HG03103 (cell line): ENCODE results near the gene KLRK1.
"Not testable (repeated sequence)": the region's sequence is repeated elsewhere in the genome, so short reads cannot be mapped to it uniquely, and the experiment has no call there.

Source experiments
- ATAC-seq: cut with Tn5 transposase; IDR thresholded peaks from one replicate; pipeline ENCODE4 v1.9.1; 2021; ENCODE audit warnings: low read depth; ENCODE audit not compliant: unreplicated experiment

KLRK1 gene

DNA sequence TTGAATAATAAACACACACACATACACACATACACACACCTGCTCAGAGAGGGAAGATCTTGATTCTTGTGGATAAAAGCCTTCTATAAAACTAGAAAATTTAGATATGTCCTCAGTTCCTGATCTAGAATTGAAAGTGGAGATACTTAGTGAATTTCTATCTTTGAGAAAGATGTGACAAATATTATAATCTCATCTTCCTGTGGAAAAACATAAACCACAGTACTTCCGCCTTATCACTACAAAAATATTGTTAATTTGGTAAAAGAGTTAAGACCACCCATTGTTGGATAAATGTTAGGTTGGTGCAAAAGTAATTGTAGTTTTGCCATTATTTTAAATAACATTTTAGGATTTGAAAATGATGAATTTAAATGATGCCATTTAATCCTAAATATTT, at the start of gene KLRK1:
Gene KLRK1, minus strand, starts transcription at position 138 of the 400 bp plus-strand sequence. CDS start 1,231 bp downstream, outside the sequence.
- ATAC-seq, result no peak

DNA sequence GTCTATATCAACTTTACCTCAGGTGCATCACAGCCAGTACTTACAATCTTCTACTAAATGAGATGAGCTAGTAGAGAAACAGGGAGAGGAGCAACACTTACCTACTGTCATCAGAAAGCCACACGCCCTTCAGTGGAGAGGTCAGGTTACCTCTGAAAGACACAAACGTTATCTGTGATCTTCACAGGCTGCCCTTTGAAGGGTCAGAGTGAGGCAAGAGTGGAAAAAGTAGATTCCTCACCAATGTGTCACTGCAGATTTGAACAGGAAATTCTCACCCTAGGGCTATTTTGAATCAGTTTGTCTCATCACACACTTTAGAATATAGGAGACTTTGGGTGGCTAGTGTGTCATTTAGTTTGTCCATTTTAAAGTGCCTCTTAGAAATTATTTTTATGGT, 47.8 kb upstream of the KLRK1 start:
- ATAC-seq, result not testable (repeated sequence)

DNA sequence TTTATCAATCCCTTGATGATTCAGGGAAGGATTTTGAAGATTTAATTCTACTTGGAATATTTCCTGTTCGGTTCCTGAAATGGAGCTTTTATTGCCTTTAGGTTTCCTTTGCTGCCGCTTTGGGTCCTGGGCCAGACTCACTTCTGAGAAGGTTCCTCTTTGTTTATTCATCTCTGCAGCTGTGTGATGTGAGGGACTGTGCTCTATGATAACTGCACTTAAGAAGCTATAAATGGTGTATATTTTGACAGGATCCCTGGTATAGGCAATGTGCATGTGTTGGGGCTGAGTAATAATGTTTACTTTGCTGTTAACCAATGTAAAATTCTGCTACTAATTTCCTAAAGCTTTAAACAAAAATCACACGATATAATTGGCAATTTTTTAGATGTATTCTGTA, 46.0 kb upstream of the KLRK1 start, which contains the start of gene KLRC2:
Gene KLRC2, minus strand, starts transcription at position 195 of the 400 bp plus-strand sequence. Its CDS starts 24 bp downstream, at position 171.
- ATAC-seq, result not testable (repeated sequence)

DNA sequence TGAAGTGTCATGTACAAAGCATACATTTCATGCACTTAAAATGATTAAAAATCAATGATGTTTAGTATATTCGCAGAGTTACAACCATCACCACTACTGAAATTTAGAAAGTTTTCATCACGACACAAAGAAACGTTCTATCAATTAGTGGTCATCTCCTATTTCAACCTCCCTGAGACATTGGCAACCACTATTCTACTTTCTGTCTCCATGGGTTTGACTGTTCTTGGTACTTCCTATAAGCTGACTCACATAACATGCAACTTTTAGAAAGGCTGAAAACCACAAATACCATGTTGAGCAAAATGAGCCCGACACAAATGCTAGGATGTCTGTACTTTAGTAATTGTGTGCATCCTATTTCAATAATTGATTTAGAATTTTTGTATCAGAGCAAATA, 40.8 kb upstream of the KLRK1 start:
- not testable (repeated sequence) for ATAC-seq

DNA sequence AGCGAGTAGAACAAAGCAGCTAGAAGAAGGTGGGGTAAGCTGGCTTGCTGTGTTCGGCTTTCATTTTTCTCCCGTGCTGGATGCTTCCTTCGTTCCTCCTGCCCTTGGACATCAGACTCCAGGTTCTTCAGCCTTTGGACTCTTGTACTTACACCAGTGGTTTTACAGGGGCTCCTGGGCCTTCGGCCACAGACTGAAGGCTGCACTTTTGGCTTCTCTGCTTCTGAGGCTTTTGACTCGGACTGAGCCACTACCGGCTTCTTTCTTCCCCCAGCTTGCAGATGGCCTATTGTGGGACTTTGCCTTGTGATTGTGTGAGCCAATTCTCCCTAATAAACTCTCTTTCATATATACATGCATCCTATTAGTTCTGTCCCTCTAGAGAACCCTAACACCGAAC, 36.1 kb upstream of the KLRK1 start:
- not testable (repeated sequence) for ATAC-seq

DNA sequence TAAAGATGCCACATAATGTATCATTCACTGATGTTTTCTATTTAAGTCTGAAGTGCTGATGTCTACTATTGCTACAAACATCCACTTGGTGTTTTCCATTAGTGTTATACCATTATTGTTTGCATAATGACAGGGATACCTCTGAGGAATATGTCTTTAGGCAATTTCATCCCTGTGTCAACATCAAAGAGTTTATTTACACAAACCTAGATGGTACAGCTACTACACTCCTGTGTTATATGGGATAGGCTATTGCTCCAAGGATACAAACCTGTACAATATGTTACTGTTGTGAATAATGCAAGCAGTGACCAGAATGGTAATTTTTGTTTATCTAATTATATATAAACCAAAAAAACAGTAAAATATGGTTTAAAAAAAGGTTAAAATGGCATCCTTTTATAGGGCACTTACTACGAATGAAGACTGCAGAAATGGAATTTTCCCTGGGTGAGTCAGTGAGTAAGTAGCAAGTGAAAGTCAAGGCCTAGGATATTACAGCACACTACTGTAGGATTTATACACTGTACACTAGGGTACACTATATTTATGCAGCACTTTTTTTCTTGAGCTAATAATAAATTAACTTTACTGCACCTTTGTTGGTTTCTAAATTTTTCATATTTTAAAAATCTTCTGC, 34.5 kb upstream of the KLRK1 start:
- ATAC-seq, result not testable (repeated sequence)

DNA sequence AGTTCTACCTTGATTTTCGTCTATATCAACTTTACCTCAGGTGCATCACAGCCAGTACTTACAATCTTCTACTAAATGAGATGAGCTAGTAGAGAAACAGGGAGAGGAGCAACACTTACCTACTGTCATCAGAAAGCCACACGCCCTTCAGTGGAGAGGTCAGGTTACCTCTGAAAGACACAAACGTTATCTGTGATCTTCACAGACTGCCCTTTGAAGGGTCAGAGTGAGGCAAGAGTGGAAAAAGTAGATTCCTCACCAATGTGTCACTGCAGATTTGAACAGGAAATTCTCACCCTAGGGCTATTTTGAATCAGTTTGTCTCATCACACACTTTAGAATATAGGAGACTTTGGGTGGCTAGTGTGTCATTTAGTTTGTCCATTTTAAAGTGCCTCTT, 32.3 kb upstream of the KLRK1 start:
- ATAC-seq, result not testable (repeated sequence)

DNA sequence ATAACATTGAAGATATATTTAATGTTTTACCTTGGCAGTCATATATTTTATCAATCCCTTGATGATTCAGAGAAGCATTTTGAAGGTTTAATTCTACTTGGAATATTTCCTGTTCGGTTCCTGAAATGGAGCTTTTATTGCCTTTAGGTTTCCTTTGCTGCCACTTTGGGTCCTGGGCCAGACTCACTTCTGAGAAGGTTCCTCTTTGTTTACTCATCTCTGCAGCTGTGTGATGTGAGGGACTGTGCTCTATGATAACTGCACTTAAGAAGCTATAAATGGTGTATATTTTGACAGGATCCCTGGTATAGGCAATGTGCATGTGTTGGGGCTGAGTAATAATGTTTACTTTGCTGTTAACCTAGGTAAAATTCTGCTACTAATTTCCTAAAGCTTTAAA, 30.5 kb upstream of the KLRK1 start, which contains the start of gene KLRC3:
Gene KLRC3, minus strand, starts transcription at position 262 of the 400 bp plus-strand sequence. Its CDS starts 45 bp downstream, at position 217.
- ATAC-seq, result not testable (repeated sequence)

DNA sequence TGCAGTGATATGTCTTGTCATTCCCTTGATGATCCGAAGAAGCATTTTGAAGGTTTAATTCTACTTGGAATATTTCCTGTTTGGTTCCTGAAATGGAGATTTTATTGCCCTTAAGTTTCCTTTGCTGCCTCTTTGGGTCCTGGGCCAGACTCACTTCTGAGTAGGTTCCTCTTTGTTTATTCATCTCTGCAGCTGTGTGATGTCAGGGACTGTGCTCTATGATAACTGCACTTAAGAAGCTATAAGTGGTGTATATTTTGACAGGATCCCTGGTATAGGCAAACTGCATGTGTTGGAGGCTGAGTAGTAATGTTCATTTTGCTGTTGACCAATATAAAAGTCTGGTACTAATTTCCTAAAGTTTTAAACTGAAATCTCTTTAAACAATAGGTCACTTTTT, 19.6 kb upstream of the KLRK1 start, which contains the start of gene KLRC4:
Gene KLRC4, minus strand, starts transcription at position 366 of the 400 bp plus-strand sequence. Its CDS starts 182 bp downstream, at position 184.
- ATAC-seq, result no peak

DNA sequence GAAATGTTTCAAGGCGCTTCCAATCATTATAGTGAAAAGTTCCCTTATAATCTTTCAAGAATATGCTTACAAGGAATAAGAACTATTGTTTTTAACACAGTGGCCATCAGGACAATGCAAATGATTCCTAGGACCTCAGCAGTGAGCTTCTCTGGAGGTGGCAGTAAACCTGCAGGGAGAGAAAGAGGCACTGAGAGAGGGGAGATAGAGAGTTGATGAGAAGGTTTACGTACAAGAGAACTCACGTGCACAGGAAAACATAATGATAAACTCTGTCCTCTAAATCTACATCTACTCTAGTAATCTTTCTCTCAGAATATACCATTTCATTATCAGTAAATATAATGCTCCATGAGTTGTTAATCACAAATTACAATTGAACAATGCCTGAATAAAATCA, 19.0 kb upstream of the KLRK1 start:
- no peak for ATAC-seq

DNA sequence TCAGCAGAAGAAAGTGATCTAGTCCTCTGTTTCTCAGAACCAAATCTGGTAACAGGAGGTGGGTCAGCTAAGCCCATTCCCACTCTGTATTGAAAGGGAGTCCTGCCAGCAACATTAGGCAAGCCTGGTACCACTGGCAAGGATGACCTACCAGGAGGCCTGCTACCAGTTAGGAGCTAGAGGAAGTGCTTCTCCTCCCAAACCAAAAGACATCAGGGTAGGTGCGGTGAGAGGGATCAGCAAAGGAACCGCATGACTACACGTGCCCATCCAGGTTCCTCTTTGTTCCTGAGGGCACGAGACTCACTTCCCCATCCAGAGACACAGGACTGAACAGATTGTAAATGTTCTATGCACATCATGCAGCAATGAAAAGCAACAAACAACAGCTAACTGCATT, 16.9 kb upstream of the KLRK1 start:
- ATAC-seq, result no peak

DNA sequence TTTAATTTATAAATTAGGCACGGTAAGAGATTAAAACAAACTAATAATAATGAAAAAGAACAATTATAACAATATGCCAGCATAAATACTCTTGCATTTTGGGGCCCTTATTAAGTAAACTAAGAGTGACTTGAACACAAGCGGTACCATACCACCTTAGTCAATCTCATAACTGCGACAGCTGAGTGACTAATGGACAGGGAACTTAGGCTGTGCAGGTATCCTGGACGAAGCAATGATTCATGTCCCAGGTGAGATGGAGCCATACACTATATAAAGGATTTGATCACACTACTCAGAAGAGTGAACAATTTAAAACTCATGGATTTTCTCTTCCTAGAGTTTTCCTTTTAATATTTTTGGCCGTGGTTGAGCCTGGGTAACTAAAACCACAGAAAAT, 15.5 kb upstream of the KLRK1 start:
- no peak for ATAC-seq

DNA sequence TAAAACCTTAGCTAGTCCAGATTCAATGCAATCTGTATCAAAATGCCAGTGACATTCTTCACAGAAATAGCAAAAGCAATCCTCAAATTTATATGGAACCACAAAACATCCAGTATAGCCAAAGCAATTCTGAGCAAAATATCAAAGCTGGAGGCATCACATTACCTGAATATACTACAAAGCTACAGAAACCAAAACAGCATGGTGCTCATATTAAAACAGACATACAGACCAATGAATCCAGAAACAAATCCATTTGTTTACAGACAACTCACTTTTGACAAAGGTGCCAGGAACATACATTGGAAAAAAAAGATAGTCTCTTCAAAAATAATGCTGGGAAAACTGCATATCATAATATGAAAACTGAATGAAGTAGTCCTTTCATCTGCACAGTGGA, 15.0 kb upstream of the KLRK1 start:
- no peak for ATAC-seq

DNA sequence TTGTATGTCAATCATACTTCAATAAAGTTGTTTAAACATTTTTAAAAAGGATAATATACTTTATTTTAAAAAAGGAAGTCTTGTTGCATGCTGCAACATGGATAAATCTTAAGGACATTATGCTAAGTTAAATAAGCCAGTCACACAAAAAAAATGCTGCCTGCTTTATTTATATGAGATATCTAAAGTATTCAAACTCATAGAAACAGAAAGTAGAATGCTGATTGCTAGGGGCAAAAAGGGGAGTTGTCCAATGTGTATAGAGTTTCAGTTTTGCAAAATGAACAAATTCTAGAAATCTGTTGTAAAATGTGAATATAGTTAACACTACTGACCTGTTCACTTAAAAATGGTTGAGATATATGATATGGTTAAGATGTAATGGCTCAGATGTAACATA, 11.0 kb upstream of the KLRK1 start:
- no peak for ATAC-seq

DNA sequence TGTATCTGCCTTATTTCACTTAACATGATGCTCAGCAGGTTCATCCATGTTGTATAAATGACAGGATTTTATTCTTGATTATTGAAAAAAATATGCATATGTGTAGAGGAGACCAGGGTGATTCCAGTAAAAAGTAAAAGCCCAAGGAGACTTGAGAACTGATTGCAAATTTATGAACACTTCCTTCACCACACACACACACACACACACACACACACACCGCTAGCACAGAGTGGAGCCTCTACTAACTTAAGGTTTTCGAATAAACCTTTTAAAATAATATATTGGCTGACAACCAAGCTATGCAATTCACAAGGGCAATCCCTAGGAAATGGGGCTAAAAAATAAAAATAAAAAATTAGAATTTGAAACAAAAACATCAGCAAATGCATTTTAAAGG, 8.3 kb upstream of the KLRK1 start:
- ATAC-seq, result no peak

DNA sequence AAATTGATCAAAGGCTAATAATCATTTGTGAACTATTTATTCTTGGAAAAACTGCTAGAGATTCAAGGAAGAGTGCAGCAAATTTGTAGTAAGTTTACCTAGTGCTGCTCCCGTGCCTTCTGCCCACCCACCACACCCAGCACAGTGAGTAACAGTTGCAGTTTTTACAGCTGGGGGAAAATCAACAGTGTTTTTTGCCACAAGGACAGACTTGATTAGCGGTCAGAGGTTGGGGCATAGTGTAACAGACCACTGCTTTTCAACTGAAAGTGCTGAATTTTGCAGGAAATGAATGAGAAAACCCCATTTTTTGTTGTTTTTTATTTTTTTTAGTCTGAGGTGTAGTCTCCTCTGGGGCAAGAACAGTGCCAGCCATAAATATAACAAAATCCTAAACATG, 7.5 kb upstream of the KLRK1 start:
- no peak for ATAC-seq

DNA sequence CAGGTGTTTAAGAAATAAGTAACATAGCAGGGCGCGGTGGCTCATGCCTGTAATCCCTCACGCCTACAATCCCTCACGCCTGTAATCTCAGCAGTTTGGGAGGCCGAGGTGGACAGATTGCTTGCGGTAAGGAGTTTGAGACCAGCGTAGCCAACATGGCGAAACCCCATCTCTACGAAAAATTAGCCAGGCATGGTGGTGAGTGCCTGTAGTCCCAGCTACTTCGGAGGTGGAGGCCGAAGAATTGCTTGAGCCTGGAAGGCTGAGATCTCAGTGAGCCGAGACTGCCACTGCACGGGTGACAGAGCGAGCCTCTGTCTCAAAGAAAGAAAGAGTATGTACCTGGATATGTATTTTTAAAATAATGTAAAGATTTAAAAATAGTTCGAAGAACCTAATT, 6.3 kb upstream of the KLRK1 start:
- not testable (repeated sequence) for ATAC-seq

DNA sequence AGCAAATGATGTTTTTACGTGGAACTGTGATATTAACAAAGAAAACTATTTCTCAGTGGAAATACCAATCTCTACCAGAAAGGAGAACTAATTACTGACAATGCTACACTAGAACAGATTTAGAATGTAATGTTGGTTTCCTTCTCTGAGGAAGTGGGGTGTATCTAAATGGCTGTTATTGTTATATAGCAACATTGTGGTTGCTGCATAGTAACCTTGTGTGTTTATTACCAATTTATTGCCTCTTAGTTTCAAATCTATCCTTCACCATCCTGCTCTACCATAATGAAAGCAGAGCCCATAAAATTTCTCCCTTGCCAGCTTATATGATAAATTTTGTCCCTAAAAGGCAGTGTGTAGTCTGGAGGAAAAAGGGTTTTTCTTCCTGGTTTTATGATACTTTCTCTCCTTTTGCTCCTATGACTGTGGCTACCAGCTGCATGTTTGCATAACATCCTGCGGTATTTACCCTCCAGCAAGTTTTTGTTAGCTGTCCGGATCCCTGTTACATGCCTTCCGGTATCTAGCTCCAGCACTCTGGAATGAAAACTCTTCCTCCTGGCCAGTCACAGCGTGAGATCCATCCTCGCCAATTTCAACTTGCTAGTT, 5.7 kb upstream of the KLRK1 start:
- peak; percentile 90 for ATAC-seq

DNA sequence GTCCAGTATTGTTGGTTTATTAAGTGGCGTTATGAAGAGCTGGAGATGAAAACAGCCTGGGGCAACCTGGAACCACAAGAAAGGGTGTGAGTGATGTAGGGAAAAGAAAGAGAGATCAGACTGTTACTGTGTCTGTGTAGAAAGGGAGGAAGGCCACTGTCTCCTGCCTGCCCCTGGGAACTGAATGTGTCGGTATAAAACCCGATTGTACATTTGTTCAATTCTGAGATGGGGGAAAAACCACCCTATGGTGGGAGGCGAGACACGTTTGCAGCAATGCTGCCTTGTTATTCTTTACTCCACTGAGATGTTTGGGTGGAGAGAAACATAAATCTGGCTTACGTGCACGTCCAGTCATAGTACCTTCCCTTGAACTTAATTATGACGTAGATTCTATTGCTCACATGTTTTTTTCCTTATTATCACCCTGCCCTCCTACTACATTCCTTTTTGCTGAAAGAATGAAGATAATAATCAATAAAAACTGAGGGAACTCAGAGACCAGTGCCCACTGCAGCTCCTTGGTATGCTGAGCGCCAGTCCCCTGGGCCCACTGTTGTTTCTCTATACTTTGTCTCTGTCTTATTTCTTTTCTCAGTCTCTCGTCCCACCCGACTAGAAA, 4.8 kb upstream of the KLRK1 start:
- ATAC-seq, result not testable (repeated sequence)

DNA sequence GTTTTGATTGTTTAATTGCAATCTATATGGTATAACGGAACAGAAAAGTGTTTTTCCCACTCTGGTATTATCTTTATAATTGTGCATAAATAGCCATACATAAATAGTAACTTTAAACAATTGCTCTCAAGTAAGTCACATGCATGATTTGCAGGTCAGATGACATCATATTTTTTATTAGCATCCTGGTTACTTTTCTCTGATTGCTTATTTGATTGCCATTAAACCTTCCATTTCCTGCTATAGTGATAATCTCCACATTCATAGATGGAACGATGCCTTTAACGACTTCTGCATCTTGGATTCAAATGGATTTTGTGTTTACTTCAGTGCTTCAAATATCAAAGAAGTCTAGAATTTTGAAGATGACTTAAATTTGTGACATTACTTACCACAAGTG, 3.5 kb upstream of the KLRK1 start:
- no peak for ATAC-seq

DNA sequence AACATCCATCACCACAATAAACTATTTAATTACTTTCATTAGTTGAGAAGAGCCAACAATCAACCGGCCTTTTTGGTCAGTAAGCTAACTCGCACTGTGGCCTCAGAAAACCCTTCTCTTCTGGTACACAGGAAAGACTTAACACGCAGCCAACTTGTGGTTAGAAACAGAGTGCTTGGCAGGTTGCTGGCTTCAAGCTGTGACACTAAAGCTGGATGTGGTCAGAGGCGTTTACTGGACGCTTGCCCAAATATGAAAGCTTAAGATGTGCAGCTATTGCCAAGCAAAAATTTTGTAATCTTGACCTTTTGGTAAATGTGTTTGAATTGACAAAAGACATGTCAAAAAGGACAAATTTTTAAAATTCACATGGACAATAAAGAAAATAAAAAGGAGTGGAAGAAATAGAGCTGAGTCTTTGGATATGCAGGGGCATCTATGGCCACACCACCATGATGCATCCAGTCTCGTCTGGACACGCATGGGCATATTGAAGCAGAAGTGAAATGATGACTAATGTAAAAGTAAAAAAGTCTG, 2.6 kb upstream of the KLRK1 start:
- ATAC-seq, result no peak
